ENCODE data around the gene FBXW7.
"Not testable (repeated sequence)": the region's sequence is repeated elsewhere in the genome, so short reads cannot be mapped to it uniquely, and the experiment has no call there.

- TF ChIP-seq CTCF (conservative IDR thresholded peaks at IDR 0.05; ENCODE audit: low read depth, low read length); EZH2 (IDR thresholded peaks at IDR 0.05; ENCODE audit: borderline replicate concordance, low read depth, low read length, poor library complexity, severe bottlenecking): not testable (repeated sequence)
These were observed 8.6 kb upstream of the FBXW7 start for GRCh38 chr4:152544533-152544932.
